Ureter (tissue), 1 donor: ENCODE results near the gene PPP2R2C. TPM values are rescaled to one million over a fixed set of nuclear protein-coding genes. Genes with fewer than 3 reads are reported as not detected.

Experiments
- DNase-seq: peaks from one replicate; pipeline ENCODE4 v3.0.0-alpha.2; 2020; ENCODE audit warnings: low spot score
- total RNA-seq: library from RNA; stranded (reverse); gene quantifications from one replicate; pipeline ENCODE4 v1.2.4, GENCODE V29; 2023
- donor health status: DM: yes; HTN: yes; CAD: no.

PPP2R2C gene
- total RNA-seq, 1 donor from 2014 or later: 2.8 TPM

GRCh38 chr4:6469898-6470501 is 2.4 kb downstream of the PPP2R2C start:
- no peak for DNase-seq

- DNase-seq: no peak
Measured at GRCh38 chr4:6469144-6469543, 3.3 kb downstream of the PPP2R2C start.

- no peak for DNase-seq
Measured at GRCh38 chr4:6468376-6468775, 4.0 kb downstream of the PPP2R2C start.

GRCh38 chr4:6467600-6467999 is 4.8 kb downstream of the PPP2R2C start:
- DNase-seq: no peak

- DNase-seq: no peak
Measured at GRCh38 chr4:6466756-6467381, 5.5 kb downstream of the PPP2R2C start.

- DNase-seq: peak; percentile 34
Measured at GRCh38 chr4:6465955-6466354, 6.5 kb downstream of the PPP2R2C start.

GRCh38 chr4:6464842-6465588 is 7.4 kb downstream of the PPP2R2C start:
- no peak for DNase-seq

- DNase-seq: peak; percentile 33
Measured at GRCh38 chr4:6463311-6464289, 8.8 kb downstream of the PPP2R2C start.

- DNase-seq: no peak
Measured at GRCh38 chr4:6461301-6462165, 10.9 kb downstream of the PPP2R2C start.

- DNase-seq: no peak
Measured at GRCh38 chr4:6460876-6461275, 11.5 kb downstream of the PPP2R2C start.

- DNase-seq: no peak
Measured at GRCh38 chr4:6458528-6458927, 13.9 kb downstream of the PPP2R2C start.

- no peak for DNase-seq
Measured at GRCh38 chr4:6456450-6456849, 16.0 kb downstream of the PPP2R2C start.

GRCh38 chr4:6454112-6454910 is 18.1 kb downstream of the PPP2R2C start:
- no peak for DNase-seq

- no peak for DNase-seq
Measured at GRCh38 chr4:6453688-6453990, 18.8 kb downstream of the PPP2R2C start.

GRCh38 chr4:6452897-6453687 is 19.3 kb downstream of the PPP2R2C start:
- DNase-seq: no peak

- no peak for DNase-seq
Measured at GRCh38 chr4:6452116-6452896, 20.1 kb downstream of the PPP2R2C start.

GRCh38 chr4:6451309-6451708 is 21.1 kb downstream of the PPP2R2C start:
- no peak for DNase-seq

- DNase-seq: no peak
Measured at GRCh38 chr4:6450709-6451108, 21.7 kb downstream of the PPP2R2C start.
